ENCODE results near the gene PPP1R18. TPM values are rescaled to one million over a fixed set of nuclear protein-coding genes. Genes with fewer than 3 reads are reported as not detected.
A peak's percentile ranks its signal among the peaks of the same experiment; 100 is the strongest.

PPP1R18 gene
- total and polyA plus RNA-seq, 5 donors: 21.8 to 33.9 (median 23.1) TPM

DNA sequence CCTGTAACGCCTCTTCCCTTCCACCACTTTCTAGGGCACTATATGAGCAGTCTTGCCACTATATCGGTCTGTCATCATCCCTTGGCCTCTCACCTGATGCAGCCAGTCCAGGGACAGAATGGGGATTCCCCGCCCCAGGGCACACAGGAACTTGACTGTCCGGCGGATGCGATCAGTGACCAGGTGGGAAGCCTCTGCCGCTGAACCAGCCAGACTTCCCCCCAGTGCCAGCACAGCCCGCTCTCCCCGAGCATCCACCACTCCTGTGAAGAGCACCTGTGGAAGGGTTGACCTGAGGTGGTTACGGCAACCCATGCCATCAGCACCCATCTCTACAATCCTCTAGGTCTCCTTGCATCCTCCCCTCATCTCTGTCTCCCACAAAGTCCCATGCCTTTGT lies 16.6 kb upstream of the PPP1R18 start:
- ATAC-seq (peak in 1 of 2 donors; percentile 12), DNase-seq (peak in 2 of 3 donors; percentile 24 to 25)
- H3K4me3 ChIP-seq (ENCODE audit: low read length): no peak overlapping the region
- no peaks in the 10 kb centered on the region for H3K4me1 ChIP-seq (ENCODE audit: control insufficient read depth, insufficient read depth, low read length)
- H3K9me3 ChIP-seq (ENCODE audit: control insufficient read depth, low read length): no peaks in the 10 kb centered on the region
- H3K27ac ChIP-seq (ENCODE audit: low read length): no peak overlapping the region
- 97% methylated on average over 10 of the region's 10 CpGs for WGBS
- intact Hi-C loops (cut with DNase I): no loop called here
- no peaks in the 10 kb centered on the region for H3K27me3 ChIP-seq (ENCODE audit: control insufficient read depth, insufficient read depth)

DNA sequence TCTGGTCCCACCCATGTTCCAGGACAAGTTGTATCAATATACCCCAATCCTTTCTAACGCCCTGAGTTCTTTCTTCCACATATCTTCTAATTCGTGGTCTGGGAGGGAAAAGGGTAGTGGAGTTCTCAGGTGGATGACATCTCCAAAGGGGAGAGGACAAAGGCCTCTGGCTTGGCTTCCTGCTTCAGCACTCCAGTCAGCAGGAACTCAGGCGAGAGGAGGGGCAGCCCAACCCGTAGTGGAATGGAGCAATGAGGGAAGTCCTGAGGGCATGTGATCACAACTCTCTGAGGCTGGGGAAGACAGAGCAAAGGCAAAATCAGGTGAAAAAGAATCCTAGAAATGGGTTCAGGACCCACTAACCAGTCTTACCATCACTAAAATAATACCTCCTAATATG lies 13.9 kb upstream of the PPP1R18 start:
- intact Hi-C loops (cut with DNase I): no loop called here
- DNase-seq: peak in 2 of 3 donors; percentile 60 to 65
- Histone ChIP-seq H3K4me1 (ENCODE audit: control insufficient read depth, insufficient read depth, low read length) (no peaks in the 10 kb centered on the region), H3K27me3 (ENCODE audit: control insufficient read depth, insufficient read depth) (no peaks in the 10 kb centered on the region), H3K9me3 (ENCODE audit: control insufficient read depth, low read length) (no peaks in the 10 kb centered on the region), H3K27ac (ENCODE audit: low read length) (no peak overlapping the region), H3K4me3 (ENCODE audit: low read length) (no peak overlapping the region)
- ATAC-seq: peak; percentile 65 to 79
- WGBS: 54% methylated on average over 4 of the region's 4 CpGs

DNA sequence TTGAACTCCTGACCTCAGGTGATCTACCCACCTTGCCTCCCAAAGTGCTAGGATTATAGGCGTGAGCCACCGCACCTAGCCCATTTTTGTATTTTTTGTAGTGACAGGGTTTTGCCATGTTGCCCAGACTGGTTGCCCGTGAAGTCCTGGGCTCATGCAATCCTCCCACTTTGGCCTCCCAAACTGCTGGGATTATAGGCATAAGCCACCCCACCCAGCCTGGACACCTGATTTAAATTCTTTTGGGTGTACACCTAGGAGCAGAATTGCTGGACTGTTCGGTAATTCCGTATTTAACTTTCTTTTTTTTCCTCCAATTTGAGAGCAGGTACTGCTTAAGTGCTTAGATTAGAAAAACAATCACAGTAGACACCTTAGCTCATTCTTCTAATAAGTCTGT lies 10.0 kb upstream of the PPP1R18 start:
- intact Hi-C loops (cut with DNase I): no loop called here
- Histone ChIP-seq H3K27me3 (ENCODE audit: control insufficient read depth, insufficient read depth) (no peaks in the 10 kb centered on the region), H3K4me3 (ENCODE audit: low read length) (no peak overlapping the region), H3K27ac (ENCODE audit: low read length) (no peak overlapping the region), H3K9me3 (ENCODE audit: control insufficient read depth, low read length) (no peaks in the 10 kb centered on the region), H3K4me1 (ENCODE audit: control insufficient read depth, insufficient read depth, low read length) (no peaks in the 10 kb centered on the region)
- DNase-seq (peak in 2 of 3 donors; percentile 20 to 32), ATAC-seq (no peak)
- WGBS: 95% methylated on average over 5 of the region's 5 CpGs

DNA sequence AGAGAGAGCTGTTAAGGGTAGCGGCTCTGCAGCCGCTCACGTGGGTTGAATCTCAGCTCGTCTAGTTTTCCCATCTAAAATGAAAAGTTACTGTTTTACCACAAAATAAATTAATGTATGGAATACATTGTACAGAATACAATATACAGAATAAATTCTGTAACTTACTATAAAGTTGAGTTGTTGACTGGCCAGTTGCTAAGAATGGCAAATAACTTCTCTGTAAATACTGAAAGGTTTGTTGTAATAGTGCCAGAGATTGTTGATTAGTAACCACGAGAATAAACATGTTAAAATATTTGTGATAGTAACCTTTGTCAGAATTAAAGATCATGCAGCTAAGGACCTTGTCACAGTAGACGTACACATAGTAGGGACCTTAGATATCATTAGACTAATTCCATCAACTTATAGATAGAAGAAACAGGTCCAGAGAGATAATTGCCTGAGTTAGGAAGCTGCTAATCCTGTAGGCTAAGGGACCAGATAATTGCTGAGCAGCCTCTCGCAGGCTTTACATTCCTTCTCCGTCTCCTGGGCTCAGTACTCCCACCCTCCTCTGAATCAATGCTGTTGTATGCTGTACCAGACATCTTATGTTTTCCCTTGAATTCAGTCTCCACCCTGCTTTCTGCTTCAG lies 4.9 kb upstream of the PPP1R18 start:
- H3K9me3 ChIP-seq (ENCODE audit: control insufficient read depth, low read length): no peaks in the 10 kb centered on the region
- intact Hi-C loops (cut with DNase I): no loop called here
- peaks cover 3% of the 10 kb centered on the region for H3K4me1 ChIP-seq (ENCODE audit: control insufficient read depth, insufficient read depth, low read length)
- peak overlapping the region; percentile 74 for H3K4me3 ChIP-seq (ENCODE audit: low read length)
- DNase-seq (no peak), ATAC-seq (no peak)
- H3K27me3 ChIP-seq (ENCODE audit: control insufficient read depth, insufficient read depth): no peaks in the 10 kb centered on the region
- peak overlapping the region; percentile 93 for H3K27ac ChIP-seq (ENCODE audit: low read length)
- WGBS: 16% methylated on average over 8 of the region's 8 CpGs

DNA sequence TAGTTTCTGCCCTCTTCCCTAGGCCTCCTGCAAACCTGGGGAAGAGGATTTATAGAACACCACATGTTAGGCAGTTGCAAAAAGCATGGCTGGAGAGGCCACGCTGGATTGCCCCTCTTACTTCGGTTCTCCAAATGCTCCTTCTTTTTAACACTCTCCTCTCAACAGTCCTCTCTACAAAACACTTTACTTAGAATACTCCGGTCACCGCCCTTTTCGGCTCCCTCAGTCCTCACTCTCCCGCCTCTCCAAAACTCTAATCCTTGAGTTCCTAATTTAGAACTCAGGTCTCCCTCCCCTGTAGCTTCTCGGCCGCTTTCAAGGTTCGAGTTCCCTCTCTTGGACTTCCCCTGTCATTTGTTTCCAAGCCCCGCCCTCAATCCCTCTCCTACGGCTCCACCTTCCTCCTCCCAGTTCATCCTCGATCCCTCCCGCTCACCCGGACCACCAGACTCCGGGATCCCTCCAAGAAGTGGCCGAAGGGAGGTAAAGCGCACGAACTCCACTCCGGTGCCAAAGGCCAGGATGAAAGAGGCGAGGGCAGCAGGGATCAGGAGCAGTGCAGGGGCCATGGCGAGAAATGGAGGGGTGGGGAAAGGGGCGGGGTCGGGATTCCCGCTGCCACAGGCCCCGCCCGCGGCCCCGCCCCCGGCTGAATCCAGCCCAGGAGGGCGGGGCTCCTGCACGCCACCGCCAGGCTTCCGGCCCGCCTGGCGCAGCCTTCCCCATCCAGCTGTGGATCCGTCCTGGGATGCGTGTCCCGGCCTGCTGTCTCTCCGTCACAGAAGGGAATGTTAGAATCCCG lies 4.2 kb upstream of the PPP1R18 start, which contains the start of gene NRM:
Gene NRM, minus strand, starts transcription at position 582 of the 805 bp plus-strand sequence. Its CDS starts 10 bp downstream, at position 572.
- peak within 1 kb of the TSS; percentile 93 for H3K27ac ChIP-seq (ENCODE audit: low read length)
- peaks cover 3% of the 10 kb centered on the region for H3K4me1 ChIP-seq (ENCODE audit: control insufficient read depth, insufficient read depth, low read length)
- no peaks in the 10 kb centered on the region for H3K9me3 ChIP-seq (ENCODE audit: control insufficient read depth, low read length)
- intact Hi-C loops (cut with DNase I): no loop called here
- H3K4me3 ChIP-seq (ENCODE audit: low read length): peak within 1 kb of the TSS; percentile 74
- ATAC-seq: peak; percentile 70 to 78
- peak; percentile 91 to 97 (median 96) for DNase-seq
- WGBS: under 1% methylated on average over 40 of the region's 40 CpGs
- no peaks in the 10 kb centered on the region for H3K27me3 ChIP-seq (ENCODE audit: control insufficient read depth, insufficient read depth)

DNA sequence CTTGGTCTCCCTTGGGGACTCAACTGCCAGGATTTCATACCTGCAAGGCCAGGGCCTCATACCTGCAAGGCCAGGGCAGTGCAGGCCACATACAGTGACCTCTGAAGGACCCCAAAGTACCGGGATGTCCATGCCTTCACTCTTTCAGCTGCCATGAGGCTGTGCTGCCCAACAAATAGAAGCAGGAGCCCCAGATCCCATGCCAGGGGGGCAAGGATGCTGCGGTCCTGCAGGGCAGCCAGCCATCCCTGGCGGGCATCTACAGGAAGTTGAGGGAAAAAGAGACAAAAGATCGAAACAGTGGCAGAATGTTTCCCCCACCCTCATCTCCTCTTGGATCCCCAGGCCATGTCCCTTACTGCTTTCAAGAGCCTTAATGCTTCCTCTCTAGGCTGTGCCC lies 3.5 kb upstream of the PPP1R18 start:
- no peak for ATAC-seq
- Histone ChIP-seq H3K9me3 (ENCODE audit: control insufficient read depth, low read length) (no peaks in the 10 kb centered on the region), H3K4me1 (ENCODE audit: control insufficient read depth, insufficient read depth, low read length) (peaks cover 5% of the 10 kb centered on the region), H3K4me3 (ENCODE audit: low read length) (peak overlapping the region; percentile 74), H3K27me3 (ENCODE audit: control insufficient read depth, insufficient read depth) (no peaks in the 10 kb centered on the region), H3K27ac (ENCODE audit: low read length) (peak overlapping the region; percentile 93)
- DNase-seq: peak in 2 of 3 donors; percentile 47 to 58
- intact Hi-C loops (cut with DNase I): no loop called here
- 28% methylated on average over 4 of the region's 4 CpGs for WGBS

DNA sequence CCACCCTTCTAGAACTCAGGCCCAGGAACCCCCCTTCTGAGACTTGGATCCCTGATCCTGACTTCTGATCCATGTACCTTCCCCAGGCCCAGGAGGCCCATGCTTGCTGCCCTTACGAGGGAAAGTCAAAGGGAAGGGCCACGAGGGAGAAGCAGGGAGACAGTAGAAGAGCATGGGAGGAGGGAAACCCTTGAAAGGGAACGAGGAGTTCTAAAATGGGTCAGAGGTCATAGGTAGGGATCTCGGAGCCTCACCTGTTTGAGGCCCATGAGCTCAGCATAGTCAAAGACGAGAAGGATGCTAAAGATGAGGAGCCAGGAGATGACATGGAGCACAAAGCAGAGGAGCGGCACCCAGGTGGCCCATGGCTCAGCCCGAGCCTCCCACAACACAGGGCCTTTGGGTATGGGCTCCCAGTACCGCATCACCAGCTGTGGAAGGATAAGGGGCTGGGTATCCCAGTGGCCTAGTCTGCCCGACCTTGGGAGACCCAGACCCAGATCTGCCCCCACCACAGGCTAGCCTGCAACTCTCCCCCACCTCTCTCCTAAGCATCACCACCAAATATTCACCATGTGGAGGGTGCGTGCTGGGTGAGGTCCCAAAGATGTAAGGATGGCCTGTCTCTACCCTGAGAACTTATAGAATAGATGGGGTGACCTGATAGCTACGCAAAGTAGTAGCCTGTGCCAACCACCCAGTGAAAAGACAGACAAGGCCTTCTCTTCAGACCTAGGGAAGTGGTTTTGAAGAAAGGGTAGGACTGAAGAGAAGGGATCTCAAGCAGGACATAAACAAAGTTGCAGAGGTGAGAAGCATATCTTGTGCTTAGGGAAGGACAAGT lies 2.8 kb upstream of the PPP1R18 start:
- DNase-seq (peak in 2 of 3 donors; percentile 36 to 52), ATAC-seq (no peak)
- no peaks in the 10 kb centered on the region for H3K27me3 ChIP-seq (ENCODE audit: control insufficient read depth, insufficient read depth)
- no peaks in the 10 kb centered on the region for H3K9me3 ChIP-seq (ENCODE audit: control insufficient read depth, low read length)
- H3K4me1 ChIP-seq (ENCODE audit: control insufficient read depth, insufficient read depth, low read length): peaks cover 5% of the 10 kb centered on the region
- no peak overlapping the region for H3K27ac ChIP-seq (ENCODE audit: low read length)
- intact Hi-C loops (cut with DNase I): no loop called here
- 86% methylated on average over 11 of the region's 11 CpGs for WGBS
- no peak overlapping the region for H3K4me3 ChIP-seq (ENCODE audit: low read length)

DNA sequence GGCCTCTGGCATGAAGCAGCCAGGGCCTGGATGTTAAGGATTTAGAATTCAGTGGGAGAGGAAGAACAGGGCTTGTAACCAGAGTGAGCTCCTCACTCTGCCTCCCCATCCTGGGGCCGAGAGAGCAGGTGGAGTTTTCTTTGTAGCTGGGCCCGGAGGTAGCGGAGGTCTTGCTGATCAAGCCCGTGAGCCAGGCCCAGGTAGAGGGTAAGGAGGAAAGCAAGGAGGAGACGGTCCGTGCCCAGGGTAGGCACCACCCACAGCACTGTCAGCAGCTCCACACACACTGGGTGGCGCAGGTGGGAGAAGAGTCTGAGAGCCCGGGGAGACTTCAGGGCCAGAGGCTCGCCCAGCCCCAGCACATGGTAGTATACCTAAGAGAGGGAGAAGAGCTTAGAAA lies 2.1 kb upstream of the PPP1R18 start:
- no peaks in the 10 kb centered on the region for H3K9me3 ChIP-seq (ENCODE audit: control insufficient read depth, low read length)
- DNase-seq (peak in 2 of 3 donors; percentile 44 to 59), ATAC-seq (no peak)
- H3K27ac ChIP-seq (ENCODE audit: low read length): peak overlapping the region; percentile 99
- 88% methylated on average over 9 of the region's 9 CpGs for WGBS
- no peak overlapping the region for H3K4me3 ChIP-seq (ENCODE audit: low read length)
- peaks cover 5% of the 10 kb centered on the region for H3K4me1 ChIP-seq (ENCODE audit: control insufficient read depth, insufficient read depth, low read length)
- H3K27me3 ChIP-seq (ENCODE audit: control insufficient read depth, insufficient read depth): no peaks in the 10 kb centered on the region
- intact Hi-C loops (cut with DNase I): no loop called here

DNA sequence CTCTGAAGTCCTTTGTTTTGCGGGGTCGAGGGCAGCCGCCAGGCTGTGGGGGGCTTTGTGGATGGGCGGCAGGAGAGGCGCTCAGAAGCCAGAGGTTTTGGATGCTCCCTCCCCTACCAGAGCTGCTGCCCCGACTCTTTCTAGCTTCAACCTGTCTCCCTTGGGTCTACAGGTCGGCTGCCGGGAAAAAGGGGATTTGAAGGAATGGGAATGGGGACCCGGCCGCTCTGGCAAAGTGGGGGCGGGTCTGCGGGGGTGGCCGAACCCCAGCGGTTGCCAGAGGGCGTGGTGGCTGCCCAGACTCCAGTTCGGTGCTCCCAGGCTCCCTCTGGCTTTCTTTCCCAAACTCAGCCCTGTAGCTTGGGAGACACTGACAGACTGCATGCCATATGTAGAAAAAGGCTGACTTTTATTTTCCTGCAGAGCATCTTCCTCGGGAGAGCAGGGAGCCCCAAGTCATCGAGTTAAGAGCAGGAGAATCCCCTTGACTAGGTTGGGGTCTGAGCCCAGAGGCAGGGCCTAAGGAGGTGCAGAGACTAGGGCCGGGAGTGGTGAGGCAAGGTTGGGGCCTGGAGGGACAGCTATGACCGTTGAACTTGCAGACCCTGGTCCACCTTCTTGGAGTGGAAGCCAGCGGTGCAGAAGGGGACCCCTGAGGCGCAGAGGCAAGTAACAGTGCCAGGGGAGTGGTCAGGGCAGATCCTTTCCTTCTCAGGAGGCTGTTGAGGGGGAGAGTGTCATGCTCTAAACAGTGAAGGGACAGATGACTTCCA lies 1.4 kb upstream of the PPP1R18 start:
- H3K4me1 ChIP-seq (ENCODE audit: control insufficient read depth, insufficient read depth, low read length): peaks cover 8% of the 10 kb centered on the region
- H3K9me3 ChIP-seq (ENCODE audit: control insufficient read depth, low read length): no peaks in the 10 kb centered on the region
- ATAC-seq (no peak), DNase-seq (peak; percentile 63 to 84 (median 82))
- H3K27me3 ChIP-seq (ENCODE audit: control insufficient read depth, insufficient read depth): no peaks in the 10 kb centered on the region
- peak overlapping the region; percentile 99 for H3K27ac ChIP-seq (ENCODE audit: low read length)
- peak overlapping the region; percentile 88 for H3K4me3 ChIP-seq (ENCODE audit: low read length)
- intact Hi-C loops (cut with DNase I): loop anchor here in 1 of 4 donors (2.0 kb wide), 1 partner anchor 33 kb away; the partner anchor contains the start of gene TUBB
- WGBS: 9% methylated on average over 22 of the region's 22 CpGs

Data from right cardiac atrium (tissue), 5 donors.